GM19397 (cell line): ENCODE data around the gene ARHGAP32.
"Not testable (repeated sequence)": the region's sequence is repeated elsewhere in the genome, so short reads cannot be mapped to it uniquely, and the experiment has no call there.

Source experiments
- ATAC-seq: cut with Tn5 transposase; IDR thresholded peaks from one replicate; pipeline ENCODE4 v1.9.1; 2021; ENCODE audit warnings: mild to moderate bottlenecking, moderate library complexity; ENCODE audit not compliant: unreplicated experiment

Gene ARHGAP32

DNA sequence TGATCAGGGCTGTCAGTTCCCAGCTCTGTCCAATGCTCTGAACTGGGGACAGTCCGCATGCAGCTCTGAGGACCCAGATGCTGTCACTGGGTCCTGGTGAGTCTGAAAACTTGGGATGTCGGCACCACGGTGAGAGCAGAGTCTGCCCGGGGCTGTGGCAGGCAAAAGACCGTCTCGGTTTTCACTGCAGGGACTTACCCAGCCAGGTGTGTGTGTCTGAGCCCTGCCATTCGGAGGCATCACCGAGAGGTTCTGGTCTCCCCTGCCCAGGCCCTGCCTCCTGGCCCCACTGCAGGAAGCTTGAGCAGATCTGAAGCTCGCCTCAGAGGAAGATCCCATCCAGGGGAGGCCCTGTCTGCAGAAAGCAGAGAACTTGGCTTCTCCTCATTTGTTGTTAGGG, 254.6 kb downstream of the ARHGAP32 start:
- ATAC-seq, result no peak

DNA sequence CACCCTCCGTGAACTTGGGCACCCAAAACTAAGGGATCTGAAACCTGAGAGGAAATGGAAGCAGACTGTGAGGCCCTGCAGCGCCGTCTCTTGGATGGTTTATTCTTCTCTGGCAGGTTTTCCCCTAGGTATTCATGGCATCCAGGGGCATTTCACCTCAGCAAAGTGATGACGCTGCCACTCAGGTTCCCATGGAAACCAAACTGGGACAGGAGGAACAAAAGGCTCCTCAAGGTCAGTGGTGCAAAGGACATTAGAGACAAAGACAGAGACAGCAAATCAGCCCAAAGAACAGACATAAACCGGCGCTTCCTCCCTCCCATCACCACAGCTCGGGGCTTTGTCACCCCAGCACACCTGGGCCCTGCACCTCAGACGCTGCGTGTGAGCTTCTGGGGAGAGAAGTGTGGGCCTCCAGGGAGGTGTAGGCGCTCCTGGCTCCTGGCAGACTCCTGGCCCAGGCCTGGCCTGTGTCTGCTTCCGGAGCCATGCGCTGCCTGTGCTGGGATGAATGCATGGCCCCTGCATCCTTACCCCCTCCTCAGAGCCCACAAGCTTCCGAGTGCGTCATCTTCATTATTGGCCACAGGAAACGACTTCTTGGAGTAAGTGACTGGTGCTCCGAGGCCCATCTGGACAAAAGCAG, 255.4 kb downstream of the ARHGAP32 start:
- ATAC-seq, result no peak

DNA sequence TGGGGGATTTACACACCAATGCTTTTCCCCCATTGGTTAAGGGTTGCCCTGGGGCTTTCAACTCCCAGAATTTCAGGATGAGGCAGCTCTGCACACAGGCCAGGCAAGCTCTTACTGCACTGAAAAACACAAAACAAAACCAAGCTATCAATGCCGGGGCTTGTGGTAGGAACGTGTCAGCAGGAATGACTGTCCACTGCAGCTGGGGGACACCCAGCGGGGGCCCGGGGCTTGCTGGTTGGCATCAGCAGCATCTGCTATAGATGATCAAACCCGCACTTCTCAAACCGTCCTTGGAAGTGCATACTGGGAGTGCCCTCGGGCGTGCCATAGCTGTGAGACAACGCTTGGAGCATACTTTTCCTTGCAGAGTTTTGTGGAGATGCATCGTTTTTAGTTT, 257.2 kb downstream of the ARHGAP32 start:
- no peak for ATAC-seq

DNA sequence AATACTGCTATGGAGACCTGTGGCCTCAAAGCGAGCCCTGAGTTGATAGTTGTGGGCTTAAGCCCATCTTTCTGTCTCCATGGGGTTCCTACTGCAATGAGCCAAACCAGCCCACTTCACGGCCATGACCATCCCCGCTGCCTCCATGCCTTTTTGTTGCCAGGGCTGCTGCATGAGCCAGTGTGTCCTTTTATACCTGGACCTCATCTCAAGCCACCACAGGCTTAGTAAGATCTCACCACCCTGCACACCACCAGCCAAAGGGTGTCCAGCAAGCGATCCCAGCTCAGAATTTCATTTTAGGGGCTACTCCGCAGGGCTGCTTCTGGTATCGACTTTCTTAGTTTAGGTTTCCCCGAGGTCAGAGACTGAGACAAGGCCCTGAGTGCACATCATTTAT, 257.8 kb downstream of the ARHGAP32 start:
- ATAC-seq, result no peak

DNA sequence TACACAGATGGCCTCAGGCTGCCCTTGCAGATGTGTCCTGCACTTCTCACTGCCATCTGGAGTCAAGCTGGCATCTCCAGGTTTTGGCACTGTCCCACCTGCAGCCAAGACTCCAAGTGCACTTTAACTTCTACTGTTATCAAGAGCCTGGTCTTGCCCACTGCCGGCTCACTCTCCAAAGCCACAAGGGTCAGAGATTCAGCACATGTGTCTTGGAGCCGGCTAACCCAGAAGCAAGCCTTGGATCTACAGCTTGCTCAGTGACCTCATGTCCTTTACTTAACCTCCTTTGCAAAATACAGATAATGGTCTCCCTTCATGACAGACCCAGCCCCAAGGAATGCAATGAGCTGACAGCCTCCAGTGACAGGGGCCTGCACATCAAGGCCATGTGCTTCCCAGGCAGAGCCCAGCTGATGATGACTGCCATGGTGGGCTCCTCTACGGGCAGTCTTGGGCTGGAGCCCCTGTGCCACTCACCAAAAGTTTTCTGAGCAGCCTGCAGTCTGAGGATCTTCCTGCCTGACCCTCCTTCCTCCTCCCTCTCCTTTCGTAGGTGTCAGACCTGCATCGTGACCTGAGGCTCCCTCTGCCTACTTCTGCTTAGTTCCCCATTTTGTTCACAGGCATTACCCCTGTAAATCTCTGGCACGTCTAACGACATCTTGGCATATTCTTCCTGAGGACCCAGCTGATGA, 258.5 kb downstream of the ARHGAP32 start:
- ATAC-seq, result no peak

DNA sequence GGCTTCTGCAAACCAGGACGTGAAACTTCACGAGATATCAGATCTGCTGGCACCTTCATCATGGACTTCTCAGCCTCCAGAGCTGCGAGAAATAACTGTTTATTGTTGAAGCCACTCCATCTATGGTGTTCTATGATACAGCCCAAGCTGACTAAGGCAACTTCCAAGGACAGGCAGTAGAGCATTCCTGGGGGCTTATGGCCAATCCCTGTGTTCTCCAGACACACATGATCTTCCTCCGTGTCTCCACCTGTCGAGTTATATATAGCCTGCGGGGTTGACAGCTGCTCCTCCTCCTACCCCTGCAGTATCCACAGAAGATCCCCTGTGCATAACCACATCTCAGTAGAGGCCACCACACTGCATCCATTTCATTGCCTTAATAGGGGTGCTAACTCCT, 260.5 kb downstream of the ARHGAP32 start:
- no peak for ATAC-seq

DNA sequence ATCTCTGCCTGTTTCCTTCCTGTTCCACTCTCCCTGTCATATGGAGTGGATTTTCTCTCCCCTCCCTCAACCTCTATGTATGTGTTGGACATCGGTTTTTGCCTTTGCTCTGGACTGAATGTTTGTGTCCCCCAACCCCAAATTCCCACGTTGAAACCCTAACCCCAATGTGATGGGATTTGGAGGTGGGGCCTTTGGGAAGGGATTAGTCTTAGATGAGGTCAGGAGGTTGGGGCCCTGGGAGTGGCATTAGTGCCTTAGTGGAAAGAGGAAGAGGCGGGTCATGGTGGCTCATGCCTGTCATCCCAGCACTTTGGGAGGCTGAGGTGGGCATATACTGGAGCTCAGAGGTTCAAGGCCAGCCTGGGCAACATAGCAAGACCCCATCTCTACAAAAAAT, 261.1 kb downstream of the ARHGAP32 start:
- no peak for ATAC-seq

DNA sequence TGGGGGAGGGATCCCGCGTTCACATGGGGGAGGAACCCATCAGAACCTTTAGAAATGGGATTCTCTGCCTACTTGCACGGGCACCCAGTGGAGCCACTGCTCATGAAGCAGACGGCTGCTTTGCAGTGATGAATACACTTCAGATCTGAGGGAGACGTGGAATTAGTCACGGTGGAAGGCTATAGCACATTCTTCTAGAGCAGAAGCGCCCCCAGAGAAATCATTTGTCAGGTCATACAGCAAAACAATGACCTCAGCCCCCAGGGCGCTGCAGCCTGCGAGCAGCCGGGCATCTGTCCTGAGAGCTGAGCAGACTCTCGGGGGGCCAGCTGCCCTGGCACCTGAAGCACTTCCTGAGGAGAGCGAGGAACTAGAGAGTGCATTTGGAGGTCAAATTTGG, 262.1 kb downstream of the ARHGAP32 start:
- ATAC-seq, result no peak

DNA sequence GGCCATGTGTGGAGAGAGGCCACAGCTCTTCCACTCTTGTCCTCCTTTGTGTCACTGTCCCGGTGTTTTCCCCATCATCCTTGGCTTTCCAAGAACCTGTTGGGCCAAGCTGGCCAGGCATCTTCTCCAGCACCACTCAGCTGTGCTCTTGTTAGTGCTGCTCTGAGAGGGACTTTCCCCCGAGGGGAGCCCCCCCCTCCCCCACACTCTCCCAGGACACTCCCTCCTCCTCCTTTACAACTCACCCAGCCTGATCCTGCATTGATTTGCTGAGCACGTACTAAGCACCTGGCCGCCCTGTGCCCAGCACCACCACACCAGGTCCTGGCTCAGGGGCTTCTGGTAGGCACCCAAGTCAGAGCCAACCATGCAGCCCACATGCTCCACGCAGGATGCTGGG, 262.7 kb downstream of the ARHGAP32 start:
- ATAC-seq, result no peak

DNA sequence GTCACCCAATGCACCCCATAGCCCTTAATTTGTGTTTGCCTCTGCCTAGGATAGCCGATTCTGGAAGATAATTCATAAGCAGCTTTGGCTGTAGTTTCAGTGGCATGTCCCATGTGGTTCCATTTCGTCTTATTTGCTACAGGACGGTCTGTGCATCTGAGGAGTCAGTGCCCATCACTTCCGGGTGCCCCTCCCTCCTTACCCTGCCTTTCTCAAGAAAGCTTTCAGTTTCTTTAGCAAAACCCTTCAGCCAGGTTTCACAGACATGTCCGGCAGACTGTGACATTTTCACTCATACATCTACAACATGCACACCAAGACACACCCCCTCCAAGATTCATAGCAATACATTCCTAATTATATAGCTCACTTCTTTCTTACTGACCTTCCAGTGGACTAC, 263.7 kb downstream of the ARHGAP32 start:
- ATAC-seq, result peak; percentile 99

DNA sequence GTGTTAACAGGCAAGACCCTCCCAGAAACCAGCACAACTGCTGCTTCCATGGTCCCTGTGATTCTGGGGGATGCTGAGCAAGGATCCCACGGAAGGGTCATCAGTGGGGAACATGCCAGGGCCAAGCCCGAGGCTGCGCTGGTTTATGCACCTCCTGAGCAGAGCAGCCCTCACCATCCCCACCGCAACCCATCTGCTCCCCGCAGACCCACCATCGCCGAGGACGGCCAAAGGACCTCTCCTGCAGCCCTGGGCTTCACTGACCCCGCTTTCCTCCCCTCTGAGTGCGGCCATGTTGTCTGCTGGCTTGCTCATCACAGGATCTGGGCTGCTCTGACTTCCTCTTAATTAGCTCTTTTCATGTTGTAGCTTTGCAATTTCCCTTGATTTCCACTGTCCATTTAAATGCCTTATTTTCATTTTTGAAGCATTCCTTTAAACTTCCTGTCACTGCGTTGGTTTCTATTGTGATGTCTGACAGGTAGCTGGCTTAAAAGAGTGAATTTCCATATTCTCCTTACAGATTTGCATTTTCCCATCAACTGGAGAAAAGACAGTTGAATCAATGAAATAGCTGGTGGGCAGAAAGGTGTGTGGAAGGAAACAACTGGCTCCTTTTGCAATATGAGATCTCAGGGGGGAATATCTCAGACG, 264.3 kb downstream of the ARHGAP32 start:
- ATAC-seq, result no peak

DNA sequence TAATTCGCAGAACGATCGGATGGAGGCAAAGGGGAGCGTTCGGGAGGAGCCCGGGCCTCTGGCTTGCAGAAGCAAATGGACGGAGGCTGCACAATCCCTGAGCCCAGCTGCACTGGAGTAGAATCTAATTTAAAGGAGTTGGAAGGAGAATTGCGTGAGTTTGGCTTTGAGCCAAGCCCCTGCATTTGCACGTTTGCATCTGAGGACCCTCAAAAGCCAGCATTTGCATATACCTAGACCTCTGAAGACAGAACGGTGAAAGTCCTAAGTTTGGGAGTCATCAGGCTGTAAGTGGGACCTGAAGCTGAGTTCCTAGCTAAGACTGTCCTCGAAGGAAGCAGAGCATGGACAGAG, 265.0 kb downstream of the ARHGAP32 start:
- no peak for ATAC-seq

DNA sequence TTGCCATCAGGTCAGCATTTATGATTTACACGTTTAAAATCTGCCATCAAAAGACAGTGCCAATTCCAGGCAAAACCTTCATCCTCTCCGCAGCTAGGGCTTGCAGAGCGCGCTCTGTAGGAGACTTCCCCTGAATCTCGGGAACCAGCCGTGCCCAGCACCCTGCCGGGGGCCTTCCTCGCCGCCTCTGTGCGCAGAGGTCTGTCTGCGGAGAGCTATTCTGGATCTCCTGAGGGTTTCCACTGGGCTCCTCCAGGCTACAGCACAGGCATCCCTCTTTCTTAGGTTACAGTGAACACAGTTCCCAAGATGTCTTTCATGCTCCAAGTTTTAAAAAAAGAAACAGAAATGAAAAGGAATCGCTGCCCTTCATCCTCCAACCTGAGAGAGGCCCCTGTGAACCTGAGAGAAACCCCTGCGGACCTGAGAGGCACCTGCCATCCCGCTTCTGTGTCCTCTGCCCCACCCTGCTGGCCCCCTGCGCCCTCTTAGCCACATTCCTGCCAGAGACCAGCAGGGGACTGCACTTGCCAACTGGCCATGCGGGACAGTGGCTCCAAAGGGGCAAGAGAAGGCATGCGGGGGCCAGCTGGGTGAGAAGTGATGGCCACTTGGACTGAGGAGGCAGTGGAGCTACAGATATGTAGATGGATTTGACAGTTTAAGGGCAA, 265.6 kb downstream of the ARHGAP32 start:
- ATAC-seq, result no peak

DNA sequence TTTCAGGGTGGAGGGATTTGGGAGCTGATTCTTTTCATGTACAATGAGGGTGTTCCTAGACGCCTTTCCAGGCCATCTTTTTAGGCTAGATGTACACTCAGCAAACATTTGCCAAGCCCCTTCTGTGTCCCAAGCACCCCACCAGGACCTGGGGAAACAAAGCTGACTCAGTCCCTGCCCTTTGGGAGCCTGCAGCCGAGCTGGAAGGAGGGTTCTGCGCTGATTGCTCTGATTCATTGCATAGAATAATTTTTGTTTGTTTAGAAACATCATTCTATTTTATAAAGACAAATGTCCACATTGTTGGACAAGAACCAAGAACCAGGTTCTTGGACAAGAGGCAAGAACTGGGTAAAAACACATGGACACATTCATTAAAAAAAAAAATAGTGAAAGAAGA, 266.1 kb downstream of the ARHGAP32 start:
- no peak for ATAC-seq

DNA sequence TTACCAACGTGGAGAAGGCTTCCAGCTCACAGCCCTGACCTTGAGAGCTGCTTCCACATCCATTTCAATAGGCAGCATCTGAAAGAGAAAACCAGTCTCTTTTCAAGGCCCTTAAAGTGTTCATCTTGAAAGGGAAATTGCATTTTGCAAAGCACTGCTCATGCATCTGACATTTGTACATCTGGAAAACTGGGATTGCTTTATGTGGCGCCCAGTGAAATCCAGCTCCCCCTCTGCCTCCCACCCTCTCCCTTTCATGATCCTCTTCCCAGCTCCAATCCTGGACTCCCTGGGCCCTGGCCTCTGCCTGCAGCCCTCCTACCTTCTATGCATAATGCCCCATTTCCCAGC, 266.9 kb downstream of the ARHGAP32 start:
- ATAC-seq, result no peak

DNA sequence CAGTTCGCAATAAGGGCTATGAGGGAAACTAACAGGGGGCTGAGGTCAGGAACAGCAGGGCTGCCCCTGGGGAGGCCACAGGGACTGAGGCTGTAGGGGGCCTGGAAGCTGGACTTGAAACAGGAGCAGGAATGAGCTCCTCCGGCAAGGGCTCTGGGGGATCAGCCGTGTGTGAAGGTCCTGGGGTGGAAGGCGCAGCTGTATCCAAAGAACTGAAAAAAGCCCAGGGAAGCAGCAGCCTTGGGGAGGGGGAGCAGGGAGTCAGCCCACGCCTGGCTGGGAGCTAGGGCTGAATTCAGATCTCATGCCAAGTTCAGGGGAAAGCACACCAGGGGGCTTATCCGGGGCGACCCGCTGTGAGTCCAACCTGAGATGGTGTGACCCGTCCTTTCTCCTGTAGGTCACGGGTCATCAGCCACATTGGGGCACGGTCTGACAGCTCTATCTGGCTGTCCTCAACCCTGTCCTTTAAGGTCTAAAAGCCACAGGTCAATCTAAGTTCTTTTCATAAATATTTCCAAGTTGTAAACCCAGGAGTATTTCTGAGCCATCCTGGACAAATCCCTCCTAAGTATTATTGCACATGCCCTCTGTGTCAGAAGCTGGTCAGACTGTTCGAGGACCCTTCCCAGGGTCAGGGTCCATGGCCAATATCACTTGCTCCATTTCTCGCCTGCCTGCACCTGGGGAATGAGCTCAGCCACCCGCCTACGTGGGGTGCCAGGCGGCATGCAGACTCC, 267.4 kb downstream of the ARHGAP32 start:
- no peak for ATAC-seq

DNA sequence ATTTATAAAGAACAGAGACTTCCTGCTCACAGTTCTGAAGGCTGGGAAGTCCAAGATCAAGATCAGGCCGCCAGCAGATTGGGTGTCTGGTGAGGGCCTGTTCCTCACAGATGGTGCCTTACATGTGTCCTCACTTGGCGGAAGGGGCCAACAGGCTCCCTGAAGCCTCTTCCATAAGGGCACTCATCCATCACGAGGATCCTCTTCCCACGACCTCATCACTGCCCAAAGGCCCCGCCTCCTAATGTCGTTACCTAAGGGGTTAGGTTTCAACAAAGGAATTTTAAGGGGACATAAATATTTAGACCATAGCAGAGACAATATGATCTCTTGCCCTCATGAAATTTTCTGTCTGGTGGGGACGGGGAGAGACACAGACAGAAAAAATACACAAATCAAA, 268.0 kb downstream of the ARHGAP32 start:
- no peak for ATAC-seq

DNA sequence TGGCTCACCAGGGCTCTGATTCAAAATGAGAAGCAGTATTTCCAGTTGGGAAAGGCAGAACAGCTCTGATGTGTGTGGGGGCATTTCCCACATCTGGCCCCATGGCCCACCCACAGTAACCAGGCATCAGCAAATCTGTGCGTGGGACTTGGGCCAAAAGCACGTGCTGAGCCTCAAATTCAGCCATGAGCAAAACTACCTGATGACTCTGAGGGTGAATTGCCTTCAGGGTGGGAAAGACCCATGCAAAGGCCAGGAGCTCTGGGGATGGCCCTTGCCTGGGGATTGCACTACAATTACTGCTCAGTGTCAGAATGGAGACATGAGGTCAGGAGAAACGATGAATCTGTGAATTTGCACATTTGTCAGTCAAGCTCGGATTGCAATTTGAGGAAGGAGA, 270.3 kb downstream of the ARHGAP32 start:
- no peak for ATAC-seq

DNA sequence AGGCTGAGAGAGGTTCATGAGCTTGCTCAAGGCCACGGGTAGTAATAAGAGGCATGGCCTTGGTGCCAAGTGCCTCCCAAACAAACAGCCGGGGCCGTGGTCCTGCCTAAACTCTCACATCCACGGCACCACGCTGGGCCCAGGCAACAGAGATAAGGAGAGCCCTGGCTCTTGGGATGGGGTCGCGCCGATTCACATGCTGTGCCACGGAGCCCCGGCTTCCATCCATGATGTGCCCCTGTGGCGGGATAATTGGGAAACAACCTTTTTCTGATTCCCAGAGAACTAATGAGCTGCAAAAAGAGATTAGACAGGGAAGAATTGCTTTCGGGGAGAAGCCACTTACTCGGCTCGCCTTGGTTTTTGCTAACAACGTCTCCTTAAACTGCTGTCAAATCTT, 271.5 kb downstream of the ARHGAP32 start:
- ATAC-seq, result no peak

DNA sequence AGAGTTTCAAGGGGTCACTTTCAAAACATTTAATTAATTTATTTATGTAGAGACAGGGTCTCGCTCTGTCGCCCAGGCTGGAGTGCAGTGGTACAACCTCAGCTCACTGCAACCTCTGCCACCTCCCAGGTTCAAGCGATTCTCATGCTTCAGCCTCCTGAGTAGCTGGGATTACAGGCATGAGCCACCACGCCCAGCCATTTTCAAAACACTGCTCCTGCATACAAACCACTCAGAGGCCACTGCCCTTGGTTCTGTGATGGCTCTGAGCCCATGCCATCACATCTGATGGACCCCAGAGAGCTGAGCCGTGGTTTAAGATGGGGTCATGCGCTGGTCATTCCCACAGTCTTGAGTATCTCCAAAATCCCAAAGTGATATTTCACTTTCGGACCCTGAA, 272.5 kb downstream of the ARHGAP32 start:
- ATAC-seq, result not testable (repeated sequence)

DNA sequence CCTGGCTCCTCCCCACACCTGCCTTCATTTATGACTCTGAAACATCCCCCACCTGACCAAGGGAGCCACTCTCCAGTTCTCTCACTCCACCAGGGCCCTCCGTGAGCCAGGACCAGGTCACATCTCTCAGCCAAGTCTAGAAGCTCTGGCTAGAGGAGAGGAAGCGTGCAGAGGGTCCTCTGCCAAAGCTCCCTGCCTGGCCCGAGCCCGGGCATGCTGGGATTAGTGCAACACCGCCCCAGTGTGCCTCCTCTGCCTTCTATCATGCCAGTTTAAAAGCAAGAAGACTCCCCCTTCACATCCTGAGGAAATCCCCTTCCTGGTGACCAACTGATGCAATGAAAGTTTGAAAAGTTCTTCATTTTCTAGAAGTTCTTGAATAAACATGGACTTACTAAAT, 272.9 kb downstream of the ARHGAP32 start:
- ATAC-seq, result no peak
